Neuron (in vitro differentiated cells): ENCODE results near the gene VPS37D.

Source experiments
- H2AFZ ChIP-seq: one replicate; pipeline ENCODE4 v1.6.1; 2013; ENCODE audit warnings: low read depth, mild to moderate bottlenecking, inconsistent platforms, low read length, moderate library complexity
- H3K27me3 ChIP-seq: one replicate; pipeline ENCODE4 v1.6.1; 2013; ENCODE audit warnings: low read length; ENCODE audit not compliant: insufficient read depth
- H3K36me3 ChIP-seq: one replicate; pipeline ENCODE4 v1.6.1; 2013; ENCODE audit warnings: low read length; ENCODE audit not compliant: insufficient read depth
- H3K4me1 ChIP-seq: one replicate; pipeline ENCODE4 v1.6.1; 2013; ENCODE audit warnings: low read length; ENCODE audit not compliant: insufficient read depth
- H3K4me3 ChIP-seq: 2 replicates; pipeline ENCODE4 v1.5.1; 2013; ENCODE audit warnings: mild to moderate bottlenecking, low read length, moderate library complexity
- H3K9me3 ChIP-seq: one replicate; pipeline ENCODE4 v1.6.1; 2013; ENCODE audit warnings: low read length

VPS37D gene

DNA sequence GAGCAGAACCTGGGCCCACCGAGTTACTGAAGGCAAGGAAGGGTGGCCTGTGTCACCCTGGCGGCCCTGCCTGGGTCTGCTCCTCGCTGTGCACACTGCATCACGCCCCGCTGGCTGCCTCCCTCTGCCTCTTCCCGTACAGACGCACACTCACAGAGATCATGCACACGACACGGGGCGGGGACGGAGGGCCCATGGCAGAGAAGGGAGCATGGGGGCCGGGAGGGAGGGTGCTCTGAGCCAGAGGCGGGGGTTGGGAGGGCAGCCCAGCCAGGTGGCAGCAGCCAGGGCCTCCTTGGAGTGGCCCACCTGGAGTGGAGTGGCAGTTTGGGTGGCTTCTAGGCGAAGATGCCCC lies 32.4 kb downstream of the VPS37D start:
- Histone ChIP-seq H3K27me3 (no peaks in the 10 kb centered on the region), H3K4me1 (no peaks in the 10 kb centered on the region), H2AFZ (no peak overlapping the region), H3K4me3 (no peak overlapping the region), H3K9me3 (no peaks in the 10 kb centered on the region), H3K36me3 (peaks cover 57% of the 10 kb centered on the region)

DNA sequence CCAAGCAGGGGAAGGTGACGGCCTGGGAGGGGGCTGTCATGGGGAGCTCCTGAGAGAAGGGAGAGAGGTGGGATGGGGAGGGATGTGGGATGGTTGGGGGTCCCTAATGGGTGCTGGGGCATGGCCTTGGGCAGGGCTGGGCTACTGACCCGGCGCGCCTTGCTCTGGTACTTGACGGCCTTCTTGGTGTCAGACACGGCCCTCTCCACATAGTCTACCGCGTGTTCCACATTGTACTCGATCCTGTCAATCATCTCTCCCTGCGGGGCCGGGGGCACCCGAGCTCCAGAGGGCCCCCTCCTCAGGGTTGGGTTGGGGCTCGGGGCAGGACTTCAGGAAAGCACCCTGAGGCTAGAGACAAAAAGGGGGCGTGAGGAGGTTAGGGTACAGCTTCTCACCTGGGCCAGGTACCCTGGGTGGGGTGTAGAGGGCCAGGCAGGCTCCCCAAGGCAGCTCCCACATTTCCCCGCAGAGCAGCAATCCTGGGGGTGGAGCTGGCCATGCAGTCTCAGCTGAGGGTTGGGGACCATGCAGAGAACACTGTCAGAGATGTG lies 33.0 kb downstream of the VPS37D start:
- no peak overlapping the region for H3K4me3 ChIP-seq
- no peaks in the 10 kb centered on the region for H3K4me1 ChIP-seq
- H3K36me3 ChIP-seq: peaks cover 53% of the 10 kb centered on the region

DNA sequence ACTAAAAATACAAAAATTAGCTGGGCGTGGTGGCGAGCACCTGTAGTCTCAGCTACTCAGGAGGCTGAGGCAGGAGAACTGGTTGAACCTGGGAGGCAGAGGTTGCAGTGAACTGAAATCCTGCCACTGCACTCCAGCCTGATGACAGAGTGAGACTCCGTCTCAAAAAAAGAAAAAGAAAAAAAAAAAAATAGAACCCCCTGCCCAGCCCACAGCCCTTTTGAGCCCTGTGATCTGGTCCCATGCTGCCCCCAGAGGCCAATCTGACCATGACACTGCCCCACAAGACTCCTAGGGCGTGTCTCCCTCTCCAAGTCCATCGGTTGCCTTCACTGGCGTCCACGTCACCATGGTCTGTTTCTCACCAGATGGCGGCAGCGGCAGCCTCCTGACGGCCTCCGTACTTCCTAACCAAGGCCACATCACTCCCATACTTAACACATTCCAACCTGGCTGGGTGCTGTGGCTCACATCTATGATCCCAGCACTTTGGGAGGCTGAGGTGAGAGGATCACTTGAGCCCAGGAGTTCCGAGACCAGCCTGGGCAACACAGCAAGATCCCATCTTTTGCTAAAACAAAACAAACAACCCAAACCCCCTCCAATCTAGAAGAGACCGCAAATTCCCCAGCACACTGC lies 33.8 kb downstream of the VPS37D start:
- no peak overlapping the region for H2AFZ ChIP-seq
- H3K4me1 ChIP-seq: no peaks in the 10 kb centered on the region
- peaks cover 45% of the 10 kb centered on the region for H3K36me3 ChIP-seq
- no peaks in the 10 kb centered on the region for H3K9me3 ChIP-seq
- H3K4me3 ChIP-seq: no peak overlapping the region
- H3K27me3 ChIP-seq: no peaks in the 10 kb centered on the region

More for the DNA sequence above, 33.0 kb downstream of the VPS37D start:
- Histone ChIP-seq H3K9me3 (no peaks in the 10 kb centered on the region), H2AFZ (no peak overlapping the region), H3K27me3 (no peaks in the 10 kb centered on the region)

DNA sequence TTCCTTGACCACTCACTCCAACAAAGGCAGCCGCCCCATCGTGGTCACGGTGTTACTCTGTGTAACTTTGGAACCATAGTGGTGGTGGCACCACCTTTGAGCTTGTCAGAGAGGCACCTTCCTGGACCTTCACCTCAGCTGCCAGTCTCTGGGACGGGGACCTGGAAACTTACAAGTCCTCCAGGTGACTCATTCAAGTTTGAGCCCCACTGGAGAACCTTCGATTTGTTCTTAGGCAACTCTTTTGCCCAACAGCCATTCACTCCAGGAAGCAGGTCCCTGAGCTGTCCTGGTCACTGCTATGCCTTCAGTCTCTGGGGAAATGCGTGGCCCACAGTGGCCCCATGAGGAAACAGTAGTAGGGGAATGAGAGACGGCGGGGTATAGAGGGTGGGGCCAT lies 34.6 kb downstream of the VPS37D start:
- H3K27me3 ChIP-seq: no peaks in the 10 kb centered on the region
- peaks cover 38% of the 10 kb centered on the region for H3K36me3 ChIP-seq
- H3K4me1 ChIP-seq: no peaks in the 10 kb centered on the region
- no peak overlapping the region for H3K4me3 ChIP-seq
- no peaks in the 10 kb centered on the region for H3K9me3 ChIP-seq
- no peak overlapping the region for H2AFZ ChIP-seq

DNA sequence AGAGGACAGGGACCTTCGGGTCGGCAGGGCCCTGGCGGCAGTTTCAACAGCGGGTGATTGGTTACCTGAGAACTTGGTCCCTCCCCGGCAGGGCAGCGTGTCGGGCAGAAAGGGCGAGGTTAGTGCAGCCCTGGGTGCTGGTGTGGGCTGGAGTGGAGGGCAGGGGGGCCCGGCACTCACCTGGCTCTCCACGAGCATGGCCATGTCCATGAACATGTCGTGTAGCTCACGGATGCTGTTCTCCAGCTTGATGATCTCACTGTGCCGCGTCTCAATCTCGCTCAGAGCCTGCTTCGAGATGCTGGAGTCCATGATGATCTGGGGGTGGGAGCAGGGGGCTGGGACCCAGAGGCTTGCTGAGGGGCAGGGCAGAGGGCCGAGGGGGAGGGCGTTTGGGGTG lies 35.0 kb downstream of the VPS37D start:
- no peak overlapping the region for H2AFZ ChIP-seq
- H3K4me1 ChIP-seq: no peaks in the 10 kb centered on the region
- H3K4me3 ChIP-seq: no peak overlapping the region
- no peaks in the 10 kb centered on the region for H3K9me3 ChIP-seq
- H3K36me3 ChIP-seq: peaks cover 34% of the 10 kb centered on the region
- H3K27me3 ChIP-seq: no peaks in the 10 kb centered on the region

DNA sequence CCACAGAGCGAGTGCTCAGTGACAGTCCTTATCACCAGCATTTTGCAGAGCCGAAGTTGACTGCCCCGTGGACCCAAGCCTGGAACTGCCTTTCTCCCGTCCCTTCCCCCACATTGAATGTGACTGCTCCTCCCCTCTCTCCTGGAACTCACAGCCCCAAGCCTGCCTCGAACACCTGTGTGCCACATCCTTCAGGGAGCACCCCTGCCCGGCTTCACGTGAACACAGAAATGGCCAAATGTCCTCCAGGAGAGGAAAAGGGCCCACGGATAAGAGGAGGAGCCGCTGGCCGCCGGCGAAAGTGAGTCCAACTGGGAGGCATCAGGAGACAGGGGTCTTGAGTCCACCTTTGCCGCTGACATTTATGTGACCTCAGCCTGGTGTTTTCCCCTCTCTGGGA lies 35.6 kb downstream of the VPS37D start:
- Histone ChIP-seq H3K4me1 (no peaks in the 10 kb centered on the region), H3K27me3 (no peaks in the 10 kb centered on the region), H2AFZ (no peak overlapping the region), H3K36me3 (peaks cover 31% of the 10 kb centered on the region), H3K9me3 (no peaks in the 10 kb centered on the region), H3K4me3 (no peak overlapping the region)

DNA sequence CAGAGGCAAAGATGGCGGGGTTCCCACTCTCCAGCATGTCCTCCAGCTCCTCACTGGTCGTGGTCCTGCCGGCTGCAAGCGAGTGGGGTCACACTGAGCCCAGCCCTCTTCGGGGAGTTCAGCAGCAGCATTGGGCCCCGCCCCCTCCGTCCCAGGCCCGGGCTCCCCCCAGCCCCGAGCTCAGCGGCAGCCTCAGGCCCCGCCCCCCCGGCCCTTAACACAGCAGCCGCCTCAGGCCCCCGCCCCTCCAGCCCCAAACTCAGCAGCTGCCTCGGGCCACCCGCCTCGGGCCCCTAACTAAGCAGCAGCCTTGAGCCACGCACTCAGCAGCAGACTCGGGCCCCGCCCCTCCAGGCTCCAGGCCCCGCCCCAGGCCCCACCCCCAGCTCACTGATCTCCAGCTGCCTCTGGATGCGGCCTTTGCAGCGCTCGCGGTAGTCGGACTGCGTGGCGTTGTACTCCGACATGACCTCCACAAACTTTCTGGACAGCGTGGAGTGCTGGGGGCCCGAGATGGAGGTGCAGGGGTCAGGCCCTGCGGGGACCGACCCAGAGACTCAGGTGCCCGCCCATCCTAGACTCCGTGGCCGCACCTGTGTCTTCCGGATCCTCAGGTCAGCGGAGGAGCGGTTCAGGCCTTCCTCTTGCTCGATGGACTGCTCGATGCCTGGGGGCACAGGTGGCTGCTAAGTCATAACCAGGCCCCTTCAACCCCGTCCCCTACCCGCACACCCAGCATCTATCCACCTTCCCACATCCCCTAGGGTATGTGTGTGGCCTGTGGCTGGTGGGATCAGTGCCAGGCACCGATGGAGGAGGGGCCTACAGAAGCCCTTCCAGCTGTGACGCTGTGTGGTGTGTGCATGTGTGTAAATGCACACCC lies 36.4 kb downstream of the VPS37D start:
- no peaks in the 10 kb centered on the region for H3K27me3 ChIP-seq
- H3K9me3 ChIP-seq: no peaks in the 10 kb centered on the region
- no peak overlapping the region for H3K4me3 ChIP-seq
- no peak overlapping the region for H2AFZ ChIP-seq
- H3K36me3 ChIP-seq: peaks cover 24% of the 10 kb centered on the region
- no peaks in the 10 kb centered on the region for H3K4me1 ChIP-seq

DNA sequence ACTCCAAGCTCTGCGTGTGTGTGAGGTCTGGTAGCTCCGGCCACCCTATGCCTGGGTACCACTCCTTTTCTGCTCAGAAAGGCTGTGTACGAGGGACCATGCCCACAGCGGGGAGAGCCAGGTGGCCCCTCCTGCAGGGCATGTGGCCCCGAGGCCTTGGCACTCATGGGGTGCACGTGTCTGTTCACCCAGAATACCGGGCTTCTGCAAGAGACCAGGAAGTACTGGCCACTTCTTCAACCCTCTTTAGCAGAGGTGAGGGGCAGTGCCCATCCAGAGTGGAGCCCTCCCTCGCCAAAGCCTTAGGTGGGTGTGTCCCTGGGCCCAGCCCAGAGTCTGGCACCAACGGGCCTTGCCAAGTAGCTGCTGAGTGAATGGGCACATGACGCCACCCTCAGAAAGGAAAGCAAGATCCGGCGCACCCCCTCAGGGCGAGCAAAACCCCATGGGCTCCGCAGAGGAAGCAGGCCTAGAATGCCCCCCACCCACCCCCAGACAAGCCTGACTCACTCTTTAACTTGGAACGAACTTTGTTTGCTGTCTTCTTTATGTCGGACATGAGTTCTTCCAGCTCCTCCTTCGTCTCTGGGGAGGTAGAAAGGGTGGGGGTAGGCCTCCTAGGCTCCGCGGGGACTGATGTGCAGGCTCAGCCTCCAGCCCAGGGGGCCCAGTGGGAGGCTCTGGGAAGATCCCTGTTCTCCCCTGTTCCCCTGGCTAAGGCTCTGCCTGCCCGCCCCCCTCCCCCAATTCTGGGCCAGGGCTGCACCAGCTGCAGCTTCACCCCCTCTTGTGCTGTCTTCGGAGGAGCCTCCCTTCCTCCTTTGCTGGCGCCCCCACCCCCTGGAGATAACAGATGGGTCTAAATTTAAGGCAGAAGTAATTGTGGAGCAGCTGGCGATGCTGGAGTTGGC lies 37.3 kb downstream of the VPS37D start:
- no peaks in the 10 kb centered on the region for H3K27me3 ChIP-seq
- H3K36me3 ChIP-seq: peaks cover 15% of the 10 kb centered on the region
- no peak overlapping the region for H2AFZ ChIP-seq
- H3K4me3 ChIP-seq: no peak overlapping the region
- no peaks in the 10 kb centered on the region for H3K4me1 ChIP-seq
- no peaks in the 10 kb centered on the region for H3K9me3 ChIP-seq

DNA sequence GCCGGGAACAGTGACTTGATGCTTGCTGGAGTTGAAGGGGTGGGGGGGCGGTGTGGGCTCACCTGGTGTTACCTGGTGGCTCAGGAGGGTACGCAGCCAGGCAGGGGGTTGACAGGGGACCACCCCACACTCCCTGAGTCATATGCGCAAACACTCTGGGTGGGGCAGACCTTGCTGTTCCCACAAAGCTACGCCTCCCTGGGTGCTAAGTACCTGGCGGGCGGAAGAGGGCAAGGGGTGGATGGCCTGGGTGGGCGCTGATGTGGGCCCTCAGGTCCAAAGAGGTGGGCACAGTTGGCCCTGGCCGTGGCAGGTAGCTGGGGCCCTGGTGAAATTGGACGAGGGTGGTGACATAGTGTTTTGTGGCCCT lies 37.9 kb downstream of the VPS37D start:
- H3K4me3 ChIP-seq: no peak overlapping the region
- peaks cover 9% of the 10 kb centered on the region for H3K36me3 ChIP-seq
- H3K9me3 ChIP-seq: no peaks in the 10 kb centered on the region
- H3K27me3 ChIP-seq: no peaks in the 10 kb centered on the region
- no peaks in the 10 kb centered on the region for H3K4me1 ChIP-seq
- no peak overlapping the region for H2AFZ ChIP-seq

DNA sequence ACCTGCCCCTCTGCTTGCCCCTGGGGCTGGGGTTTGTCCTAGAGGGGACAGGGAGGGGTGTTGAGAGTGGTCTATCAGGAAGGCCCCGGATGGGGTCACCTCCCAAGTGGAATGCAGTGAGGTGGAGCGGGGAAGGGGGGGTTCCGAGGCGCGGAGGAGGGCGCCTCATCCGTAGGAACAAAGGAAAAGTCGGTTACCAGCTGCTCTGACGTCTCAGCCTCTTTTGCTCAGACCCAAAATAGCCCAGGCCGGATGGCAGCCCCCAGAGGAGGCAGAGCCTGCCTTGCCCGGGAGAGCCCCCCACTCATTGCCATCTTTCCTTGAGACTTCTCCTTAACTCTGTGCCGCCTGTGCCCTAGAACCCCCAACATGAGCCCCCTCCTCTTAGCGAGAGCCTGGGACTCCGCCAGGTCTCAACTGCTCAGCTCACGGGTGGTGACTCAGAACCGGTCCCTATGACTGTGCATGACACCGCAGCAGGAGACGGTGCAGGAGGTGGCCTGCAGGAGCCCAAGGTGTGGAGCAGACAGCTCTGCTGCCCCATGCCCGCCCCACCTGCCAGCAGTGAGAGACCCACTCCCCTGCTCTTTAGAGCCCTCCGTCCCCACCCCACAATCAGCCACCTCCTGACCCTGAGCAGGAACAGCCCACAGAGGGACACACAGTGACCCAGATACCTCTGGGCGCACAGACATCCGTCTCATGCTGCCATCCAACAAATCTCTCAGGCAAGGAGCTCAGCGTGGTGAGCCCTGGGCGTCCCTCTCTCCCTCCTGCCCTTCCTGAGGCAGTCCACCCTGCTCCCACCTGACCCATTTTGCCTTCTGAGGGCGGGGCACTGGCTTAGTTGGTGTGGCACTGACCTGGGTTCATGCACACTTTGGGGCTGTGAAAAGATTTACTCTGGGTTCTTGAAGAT lies 38.8 kb downstream of the VPS37D start:
- Histone ChIP-seq H2AFZ (no peak overlapping the region), H3K27me3 (no peaks in the 10 kb centered on the region), H3K4me1 (no peaks in the 10 kb centered on the region), H3K36me3 (peaks cover 9% of the 10 kb centered on the region), H3K4me3 (no peak overlapping the region), H3K9me3 (no peaks in the 10 kb centered on the region)

DNA sequence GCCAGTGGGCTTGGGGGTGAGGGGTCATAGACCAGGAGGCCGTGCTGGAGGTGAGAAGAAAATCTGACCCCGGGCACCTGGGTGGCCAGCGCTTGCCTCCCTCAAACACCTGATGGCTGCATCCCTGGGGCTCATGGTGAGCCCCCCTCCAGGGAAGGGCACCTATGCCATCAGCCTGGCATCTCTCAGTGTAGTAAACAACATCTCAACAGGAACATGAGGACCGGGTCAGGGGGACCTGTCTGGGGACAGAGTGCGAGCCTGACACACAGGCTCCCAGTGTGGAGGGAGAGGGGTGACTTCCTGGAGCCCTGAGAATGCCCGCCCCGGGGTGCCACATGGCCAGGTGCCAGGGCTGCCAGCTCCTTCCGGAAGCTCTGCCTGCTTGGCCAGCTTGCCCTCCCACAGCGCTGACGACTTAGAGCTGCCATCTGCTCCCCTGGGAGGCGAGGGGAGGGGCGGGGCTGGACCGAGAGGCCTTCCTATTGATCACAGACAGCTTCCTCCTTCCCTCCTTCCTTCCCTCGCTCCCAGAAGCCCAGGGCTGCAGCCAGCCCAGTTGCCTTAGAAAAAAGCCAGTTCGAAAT lies 39.5 kb downstream of the VPS37D start:
- Histone ChIP-seq H3K9me3 (no peaks in the 10 kb centered on the region), H3K4me1 (no peaks in the 10 kb centered on the region), H3K27me3 (no peaks in the 10 kb centered on the region), H3K36me3 (peaks cover 9% of the 10 kb centered on the region), H2AFZ (no peak overlapping the region), H3K4me3 (no peak overlapping the region)
